HG02588 (cell line): ENCODE data around the gene AOC3.
"Not testable (repeated sequence)": the region's sequence is repeated elsewhere in the genome, so short reads cannot be mapped to it uniquely, and the experiment has no call there.

Experiments used
- ATAC-seq: cut with Tn5 transposase; IDR thresholded peaks from one replicate; pipeline ENCODE4 v1.9.1; 2021; ENCODE audit warnings: mild to moderate bottlenecking, moderate library complexity; ENCODE audit not compliant: unreplicated experiment

The AOC3 gene

DNA sequence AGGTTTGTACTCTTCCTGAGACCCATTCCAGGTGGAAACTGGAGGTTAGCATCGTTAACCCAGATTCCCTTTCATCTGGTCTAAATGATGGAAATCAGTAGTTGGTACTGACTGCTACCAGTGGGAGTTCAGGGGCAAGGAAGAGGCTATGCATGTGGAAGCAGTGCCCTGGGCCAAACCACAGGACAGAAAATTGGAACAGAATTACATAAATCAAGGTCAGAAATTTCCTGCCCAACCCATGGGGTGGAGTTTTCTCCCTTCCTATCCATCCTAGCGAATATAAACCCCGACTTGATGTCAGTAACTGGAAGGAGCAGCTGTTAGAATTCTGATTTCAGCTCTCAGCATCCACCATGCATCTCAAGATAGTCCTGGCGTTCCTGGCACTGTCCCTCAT, 6.7 kb upstream of the AOC3 start, which contains the start of gene AOC2:
Gene AOC2, plus strand, starts transcription at position 310 of the 400 bp plus-strand sequence. Its CDS starts 47 bp downstream, at position 357.
- no peak for ATAC-seq

DNA sequence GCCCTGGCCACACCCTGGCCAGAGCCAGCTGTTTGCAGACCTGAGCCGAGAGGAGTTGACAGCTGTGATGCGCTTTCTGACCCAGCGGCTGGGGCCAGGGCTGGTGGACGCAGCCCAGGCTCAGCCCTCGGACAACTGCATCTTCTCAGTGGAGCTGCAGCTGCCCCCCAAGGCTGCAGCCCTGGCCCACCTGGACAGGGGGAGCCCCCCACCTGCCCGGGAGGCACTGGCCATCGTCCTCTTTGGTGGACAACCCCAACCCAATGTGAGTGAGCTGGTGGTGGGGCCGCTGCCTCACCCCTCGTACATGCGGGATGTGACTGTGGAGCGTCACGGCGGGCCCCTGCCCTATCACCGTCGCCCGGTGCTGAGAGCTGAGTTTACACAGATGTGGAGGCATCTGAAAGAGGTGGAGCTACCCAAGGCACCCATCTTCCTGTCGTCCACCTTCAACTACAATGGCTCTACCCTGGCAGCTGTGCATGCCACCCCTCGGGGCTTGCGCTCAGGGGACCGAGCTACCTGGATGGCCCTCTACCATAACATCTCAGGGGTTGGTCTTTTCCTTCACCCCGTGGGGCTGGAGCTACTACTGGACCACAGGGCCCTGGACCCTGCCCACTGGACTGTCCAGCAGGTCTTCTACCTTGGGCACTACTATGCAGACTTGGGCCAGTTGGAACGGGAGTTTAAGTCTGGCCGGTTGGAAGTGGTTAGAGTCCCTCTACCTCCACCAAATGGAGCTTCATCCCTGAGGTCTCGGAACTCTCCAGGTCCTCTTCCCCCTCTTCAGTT, 6.0 kb upstream of the AOC3 start:
- no peak for ATAC-seq

DNA sequence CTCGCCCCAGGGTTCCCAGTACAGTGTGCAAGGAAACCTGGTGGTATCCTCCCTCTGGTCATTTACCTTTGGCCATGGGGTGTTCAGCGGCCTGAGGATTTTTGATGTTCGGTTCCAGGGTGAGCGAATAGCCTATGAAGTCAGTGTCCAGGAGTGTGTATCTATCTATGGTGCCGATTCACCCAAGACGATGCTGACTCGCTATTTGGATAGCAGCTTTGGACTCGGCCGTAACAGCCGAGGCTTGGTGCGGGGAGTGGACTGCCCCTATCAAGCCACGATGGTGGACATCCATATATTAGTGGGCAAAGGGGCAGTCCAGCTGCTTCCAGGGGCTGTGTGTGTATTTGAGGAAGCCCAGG, 5.5 kb upstream of the AOC3 start:
- ATAC-seq: no peak

DNA sequence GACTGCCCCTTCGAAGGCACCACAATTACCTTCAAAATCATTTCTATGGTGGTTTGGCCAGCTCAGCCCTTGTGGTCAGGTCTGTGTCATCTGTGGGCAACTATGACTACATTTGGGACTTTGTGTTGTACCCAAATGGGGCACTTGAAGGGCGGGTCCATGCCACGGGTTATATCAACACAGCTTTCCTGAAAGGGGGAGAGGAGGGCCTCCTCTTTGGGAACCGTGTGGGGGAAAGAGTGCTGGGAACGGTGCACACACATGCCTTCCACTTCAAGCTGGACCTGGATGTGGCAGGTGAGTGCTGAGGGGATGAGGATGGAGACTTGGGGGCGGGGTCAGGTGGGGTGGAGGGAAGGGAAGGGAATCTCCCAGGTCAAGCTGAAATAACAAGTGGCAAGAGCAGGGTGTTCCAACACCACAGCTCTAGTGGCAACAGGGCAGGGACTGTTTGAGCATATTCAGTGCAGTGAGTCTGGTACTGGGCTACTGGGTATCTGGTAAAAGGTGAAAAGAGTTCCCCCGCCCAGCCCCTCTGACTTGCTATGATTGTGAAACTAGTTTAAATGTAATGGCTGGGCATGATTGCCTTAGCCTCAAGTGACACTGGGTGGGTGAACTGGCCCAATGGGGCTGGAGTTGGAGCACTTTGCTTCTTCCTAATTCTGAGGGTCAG, 4.9 kb upstream of the AOC3 start:
- ATAC-seq: no peak

DNA sequence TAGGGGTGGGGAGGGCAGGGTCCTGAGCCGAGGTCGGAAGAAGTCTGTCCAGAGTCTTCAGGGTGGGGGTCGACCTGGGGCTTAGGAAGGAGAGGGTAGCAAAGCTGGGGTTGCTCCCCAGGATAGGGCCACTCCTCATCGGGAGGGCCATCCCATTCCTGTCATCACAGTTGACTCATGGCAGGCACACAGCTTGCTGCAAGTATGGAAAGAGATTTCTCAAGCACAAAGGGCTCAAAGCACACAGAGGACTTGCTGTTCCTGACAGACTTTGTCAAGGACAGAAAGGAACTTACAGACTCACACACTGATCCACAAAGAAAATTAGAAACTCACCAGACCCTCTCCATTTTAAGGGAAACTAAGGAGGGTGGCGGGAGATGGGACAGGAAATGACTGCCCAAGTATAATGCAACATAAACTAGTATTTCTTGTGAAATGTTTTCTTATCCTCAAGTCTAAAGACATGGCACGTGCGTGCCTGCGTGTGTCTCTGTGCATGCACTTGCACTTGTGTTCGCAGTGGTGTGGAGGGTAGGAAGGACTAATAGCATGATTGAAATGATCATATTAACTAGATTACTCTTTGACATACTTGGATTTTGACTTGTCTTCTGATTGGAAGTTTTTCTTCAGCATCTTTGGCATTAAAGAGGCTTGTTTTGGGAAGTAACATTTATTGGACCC, 4.3 kb upstream of the AOC3 start:
- ATAC-seq: no peak

DNA sequence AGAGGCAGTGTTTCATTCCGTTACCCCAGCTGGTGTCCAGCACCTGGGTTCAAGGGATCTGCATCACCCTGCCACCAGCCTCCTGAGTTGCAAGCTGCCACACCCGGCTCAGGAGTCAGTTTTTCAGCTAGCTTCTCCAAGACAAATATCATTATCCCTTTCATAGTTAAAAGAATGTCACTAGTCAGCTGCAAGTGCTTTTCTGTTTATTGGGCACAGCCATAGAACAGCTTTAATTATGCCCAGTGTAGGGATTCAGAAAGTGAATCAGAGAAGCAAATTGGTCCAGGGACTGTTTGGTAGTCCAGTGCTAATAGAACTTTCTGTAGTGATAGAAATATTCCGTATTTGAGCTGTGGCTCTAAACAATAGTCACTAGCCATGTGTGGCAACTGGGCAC, 2.9 kb upstream of the AOC3 start:
- ATAC-seq: no peak

DNA sequence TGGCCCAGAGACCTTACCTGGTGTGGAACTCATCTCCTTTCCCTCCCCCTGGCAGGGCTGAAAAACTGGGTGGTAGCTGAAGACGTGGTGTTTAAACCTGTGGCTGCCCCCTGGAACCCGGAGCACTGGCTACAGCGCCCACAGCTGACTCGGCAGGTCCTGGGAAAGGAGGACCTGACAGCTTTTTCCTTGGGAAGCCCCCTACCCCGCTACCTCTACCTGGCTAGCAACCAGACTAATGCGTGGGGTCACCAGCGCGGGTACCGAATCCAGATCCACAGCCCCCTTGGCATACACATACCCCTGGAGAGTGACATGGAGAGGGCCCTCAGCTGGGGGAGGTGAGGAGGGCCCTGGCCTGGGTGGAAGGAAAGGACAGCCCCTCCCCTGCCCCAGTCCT, 2.0 kb upstream of the AOC3 start:
- ATAC-seq: no peak

DNA sequence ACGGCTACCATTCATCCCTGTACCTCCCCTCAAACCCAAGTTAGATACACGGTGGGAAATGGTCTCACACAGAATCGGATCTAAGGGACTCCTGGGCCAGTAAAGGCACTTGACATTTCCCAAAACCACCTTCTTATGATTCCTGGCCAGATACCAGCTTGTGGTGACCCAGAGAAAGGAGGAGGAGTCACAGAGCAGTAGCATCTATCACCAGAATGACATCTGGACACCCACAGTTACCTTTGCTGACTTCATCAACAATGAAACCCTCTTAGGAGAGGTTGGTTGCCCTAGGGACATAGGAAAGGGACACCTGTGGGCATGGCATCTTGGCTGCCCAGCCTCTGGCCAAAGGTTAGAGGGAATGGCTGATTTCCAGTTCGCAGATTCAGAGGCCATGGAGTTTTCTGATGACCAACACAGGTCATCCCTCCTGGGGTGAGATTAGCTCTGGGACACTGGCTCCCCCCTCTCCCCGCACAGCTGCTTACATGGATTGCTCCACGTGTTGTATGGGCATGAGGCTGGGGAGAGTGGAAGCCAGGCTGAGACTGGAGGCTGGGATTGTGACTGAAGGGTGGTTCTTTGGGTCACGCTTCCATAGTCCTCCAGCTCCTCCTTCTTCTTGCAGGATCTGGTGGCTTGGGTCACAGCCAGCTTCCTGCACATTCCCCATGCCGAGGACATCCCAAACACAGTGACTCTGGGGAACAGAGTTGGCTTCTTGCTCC, 1.4 kb upstream of the AOC3 start:
- ATAC-seq: no peak

DNA sequence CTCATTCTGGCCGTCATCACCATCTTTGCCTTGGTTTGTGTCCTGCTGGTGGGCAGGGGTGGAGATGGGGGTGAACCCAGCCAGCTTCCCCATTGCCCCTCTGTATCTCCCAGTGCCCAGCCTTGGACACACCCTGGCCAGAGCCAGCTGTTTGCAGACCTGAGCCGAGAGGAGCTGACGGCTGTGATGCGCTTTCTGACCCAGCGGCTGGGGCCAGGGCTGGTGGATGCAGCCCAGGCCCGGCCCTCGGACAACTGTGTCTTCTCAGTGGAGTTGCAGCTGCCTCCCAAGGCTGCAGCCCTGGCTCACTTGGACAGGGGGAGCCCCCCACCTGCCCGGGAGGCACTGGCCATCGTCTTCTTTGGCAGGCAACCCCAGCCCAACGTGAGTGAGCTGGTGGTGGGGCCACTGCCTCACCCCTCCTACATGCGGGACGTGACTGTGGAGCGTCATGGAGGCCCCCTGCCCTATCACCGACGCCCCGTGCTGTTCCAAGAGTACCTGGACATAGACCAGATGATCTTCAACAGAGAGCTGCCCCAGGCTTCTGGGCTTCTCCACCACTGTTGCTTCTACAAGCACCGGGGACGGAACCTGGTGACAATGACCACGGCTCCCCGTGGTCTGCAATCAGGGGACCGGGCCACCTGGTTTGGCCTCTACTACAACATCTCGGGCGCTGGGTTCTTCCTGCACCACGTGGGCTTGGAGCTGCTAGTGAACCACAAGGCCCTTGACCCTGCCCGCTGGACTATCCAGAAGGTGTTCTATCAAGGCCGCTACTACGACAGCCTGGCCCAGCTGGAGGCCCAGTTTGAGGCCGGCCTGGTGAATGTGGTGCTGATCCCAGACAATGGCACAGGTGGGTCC, 607 bp downstream of the AOC3 start:
- ATAC-seq: not testable (repeated sequence)

DNA sequence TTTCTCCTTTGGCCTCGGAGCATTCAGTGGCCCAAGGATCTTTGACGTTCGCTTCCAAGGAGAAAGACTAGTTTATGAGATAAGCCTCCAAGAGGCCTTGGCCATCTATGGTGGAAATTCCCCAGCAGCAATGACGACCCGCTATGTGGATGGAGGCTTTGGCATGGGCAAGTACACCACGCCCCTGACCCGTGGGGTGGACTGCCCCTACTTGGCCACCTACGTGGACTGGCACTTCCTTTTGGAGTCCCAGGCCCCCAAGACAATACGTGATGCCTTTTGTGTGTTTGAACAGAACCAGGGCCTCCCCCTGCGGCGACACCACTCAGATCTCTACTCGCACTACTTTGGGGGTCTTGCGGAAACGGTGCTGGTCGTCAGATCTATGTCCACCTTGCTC, 1.4 kb downstream of the AOC3 start:
- no peak for ATAC-seq

DNA sequence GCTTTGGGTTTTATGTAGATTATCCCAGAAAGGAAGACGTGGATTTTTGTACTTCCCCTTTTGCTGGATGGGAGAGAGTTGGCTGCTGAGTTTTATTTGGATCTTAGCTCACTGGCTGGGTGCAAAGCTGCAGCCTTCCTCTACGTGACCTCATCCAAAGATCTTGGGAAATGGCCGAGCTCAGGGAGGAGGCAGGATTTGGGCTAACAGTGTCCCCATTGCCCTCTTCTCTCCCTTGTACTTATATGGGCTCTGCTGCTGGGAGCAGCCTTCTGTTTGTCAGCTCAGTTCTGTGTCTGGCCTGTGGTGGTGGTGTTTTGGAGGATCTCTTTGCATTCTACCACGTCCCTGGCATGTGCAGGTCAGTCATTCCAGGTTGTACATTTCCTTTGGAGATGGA, 2.0 kb downstream of the AOC3 start:
- no peak for ATAC-seq

DNA sequence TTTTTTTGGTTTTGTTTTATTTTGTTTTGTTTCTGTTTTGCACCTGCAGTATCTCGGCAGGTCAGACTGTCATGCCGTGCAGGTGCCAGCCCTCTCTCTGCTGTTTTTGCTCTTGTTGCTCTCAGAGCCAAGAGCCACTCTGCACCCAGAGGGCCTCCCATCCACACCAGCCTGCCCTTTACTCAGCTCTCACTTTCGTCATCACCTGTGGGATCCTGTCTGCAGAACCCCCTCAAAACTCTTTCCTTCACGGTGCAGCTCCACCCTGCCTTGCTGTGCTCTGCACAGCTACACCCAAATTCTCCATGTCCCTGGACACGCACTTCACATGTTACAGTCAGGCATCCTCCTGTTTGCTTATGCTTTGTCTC, 2.6 kb downstream of the AOC3 start:
- ATAC-seq: no peak

DNA sequence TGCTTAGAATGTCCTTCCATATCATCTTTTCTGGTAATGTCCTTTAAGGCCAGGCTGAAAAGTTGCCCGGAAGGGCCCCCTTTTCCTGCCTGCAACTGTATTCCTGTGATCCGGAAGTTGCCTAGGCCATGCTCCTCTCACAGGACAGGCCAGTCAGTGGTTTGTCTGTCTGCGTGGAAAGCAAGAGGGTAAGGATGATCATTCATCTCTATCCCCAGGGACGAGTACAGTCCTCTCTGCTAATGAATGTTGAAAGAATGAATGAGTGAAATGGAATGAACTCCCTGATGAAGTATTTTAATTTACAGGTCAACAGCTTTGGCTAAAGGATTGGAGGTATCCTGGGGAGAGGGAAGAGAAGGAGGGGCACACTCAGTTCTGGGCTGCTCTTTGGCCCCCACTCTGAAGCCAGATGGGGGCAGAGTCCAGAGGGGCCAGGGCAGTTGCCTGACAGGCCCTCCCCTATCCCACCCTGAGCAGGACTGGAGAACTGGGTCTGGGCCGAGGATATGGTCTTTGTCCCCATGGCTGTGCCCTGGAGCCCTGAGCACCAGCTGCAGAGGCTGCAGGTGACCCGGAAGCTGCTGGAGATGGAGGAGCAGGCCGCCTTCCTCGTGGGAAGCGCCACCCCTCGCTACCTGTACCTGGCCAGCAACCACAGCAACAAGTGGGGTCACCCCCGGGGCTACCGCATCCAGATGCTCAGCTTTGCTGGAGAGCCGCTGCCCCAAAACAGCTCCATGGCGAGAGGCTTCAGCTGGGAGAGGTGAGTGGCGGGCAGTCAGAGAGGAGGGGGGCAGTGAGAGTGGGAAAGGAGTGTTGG, 3.2 kb downstream of the AOC3 start:
- ATAC-seq: no peak

DNA sequence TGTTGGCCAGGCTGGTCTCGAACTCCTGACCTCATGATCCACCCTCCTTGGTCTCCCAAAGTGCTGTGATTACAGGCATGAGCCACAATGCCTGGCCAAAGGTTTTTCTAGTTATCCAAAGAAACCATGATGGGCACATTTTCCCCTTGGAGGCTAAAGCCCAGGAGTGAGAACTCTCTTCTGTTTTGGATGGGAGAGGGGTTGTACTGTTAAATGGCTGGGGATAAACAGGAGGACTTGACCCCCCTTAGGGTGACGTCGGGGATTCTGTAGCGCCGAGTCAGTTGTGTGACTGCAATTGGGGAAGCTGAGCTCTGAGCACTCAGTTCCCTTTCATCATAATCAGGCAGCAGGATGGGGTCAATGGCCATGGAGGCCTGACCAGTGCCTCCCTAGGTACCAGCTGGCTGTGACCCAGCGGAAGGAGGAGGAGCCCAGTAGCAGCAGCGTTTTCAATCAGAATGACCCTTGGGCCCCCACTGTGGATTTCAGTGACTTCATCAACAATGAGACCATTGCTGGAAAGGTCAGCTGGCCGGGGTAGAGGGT, 4.1 kb downstream of the AOC3 start:
- ATAC-seq: no peak

DNA sequence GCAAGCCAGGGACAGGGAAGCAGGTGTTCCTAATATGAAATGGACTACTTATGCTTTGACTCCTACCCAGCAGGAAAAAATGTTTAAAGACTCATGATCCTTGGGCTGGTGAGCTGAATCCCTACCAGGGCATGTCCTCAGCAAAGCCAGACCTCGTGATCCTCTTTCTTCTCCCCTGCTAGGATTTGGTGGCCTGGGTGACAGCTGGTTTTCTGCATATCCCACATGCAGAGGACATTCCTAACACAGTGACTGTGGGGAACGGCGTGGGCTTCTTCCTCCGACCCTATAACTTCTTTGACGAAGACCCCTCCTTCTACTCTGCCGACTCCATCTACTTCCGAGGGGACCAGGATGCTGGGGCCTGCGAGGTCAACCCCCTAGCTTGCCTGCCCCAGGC, 5.1 kb downstream of the AOC3 start:
- ATAC-seq: not testable (repeated sequence)

DNA sequence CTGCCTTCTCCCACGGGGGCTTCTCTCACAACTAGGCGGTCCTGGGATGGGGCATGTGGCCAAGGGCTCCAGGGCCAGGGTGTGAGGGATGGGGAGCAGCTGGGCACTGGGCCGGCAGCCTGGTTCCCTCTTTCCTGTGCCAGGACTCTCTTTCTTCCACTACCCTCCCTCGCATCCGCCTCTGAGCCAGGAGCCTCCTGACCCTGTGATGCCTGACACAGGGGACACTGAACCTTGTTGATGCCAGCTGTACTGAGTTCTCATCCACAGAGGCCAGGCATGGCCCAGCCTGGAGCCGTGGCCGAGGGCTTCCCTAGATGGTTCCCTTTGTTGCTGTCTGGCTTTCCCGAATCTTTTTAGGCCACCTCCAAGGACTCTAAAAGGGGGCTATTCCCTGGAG, 5.5 kb downstream of the AOC3 start:
- ATAC-seq: not testable (repeated sequence)

DNA sequence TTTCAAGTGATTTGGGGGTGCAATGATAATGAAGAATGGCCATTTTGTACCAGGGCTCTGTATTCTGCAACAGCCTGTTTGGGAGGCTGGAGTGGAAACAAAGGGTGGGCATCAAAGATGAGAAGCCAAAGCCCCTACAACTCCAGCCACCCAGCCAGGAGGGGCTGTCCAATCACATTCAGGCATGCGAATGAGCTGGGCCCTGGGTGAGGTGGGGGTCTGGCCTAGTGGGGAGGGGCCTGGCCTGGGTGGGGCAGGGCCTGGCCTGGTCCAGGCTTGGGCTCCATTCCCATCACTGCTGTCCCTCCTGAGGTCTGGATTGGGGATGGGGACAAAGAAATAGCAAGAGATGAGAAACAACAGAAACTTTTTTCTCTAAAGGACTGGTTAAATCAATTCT, 6.4 kb downstream of the AOC3 start:
- no peak for ATAC-seq

DNA sequence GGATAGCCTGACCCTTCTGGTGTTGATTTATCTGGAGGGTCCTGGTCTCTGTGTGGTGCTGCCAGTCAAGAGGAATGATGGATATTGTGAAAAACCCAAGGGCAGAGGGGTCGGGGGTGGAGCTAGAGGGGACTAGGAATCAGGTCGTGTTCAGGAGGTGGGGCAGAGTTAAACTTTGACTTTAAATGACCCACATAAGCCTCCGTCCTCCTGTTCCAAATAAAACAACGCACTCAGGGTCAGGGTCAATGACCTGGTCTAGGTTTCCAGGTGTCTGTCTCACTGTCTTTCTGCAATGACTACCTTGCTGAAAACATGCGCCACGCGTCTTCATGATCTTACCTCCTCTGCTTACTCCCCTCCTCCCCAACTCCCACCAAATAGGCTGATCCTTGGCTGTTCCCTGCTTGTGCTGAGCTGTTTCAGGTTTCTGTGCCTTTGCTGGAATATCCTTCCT, 14.7 kb downstream of the AOC3 start:
- no peak for ATAC-seq

DNA sequence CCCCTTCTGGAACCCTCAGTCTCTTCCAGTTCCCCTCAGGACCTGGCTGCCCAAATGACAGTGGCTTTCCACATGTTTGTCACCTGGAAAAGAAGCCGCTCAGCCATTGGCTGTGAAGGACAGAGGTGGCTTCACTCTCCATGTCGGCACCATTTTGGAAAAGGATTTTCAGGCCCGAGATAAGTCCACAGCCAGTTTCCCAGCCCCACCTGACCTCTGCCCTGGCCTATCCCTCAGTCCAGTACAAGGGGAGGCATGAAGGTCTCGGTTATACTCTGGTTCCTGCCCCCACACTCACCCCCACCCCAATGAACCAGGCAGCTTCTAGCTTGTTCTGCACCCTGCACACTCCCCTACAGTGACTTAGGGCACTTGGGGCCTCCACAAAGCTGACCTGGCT, 15.2 kb downstream of the AOC3 start:
- no peak for ATAC-seq
